DOHH2 (cell line): ENCODE data around the gene FLNA.

ENCODE experiments used
- EZH2phosphoT487 ChIP-seq: fragments of 200-600 bp; sonication (generic); IDR thresholded peaks from 2 replicates; pipeline ENCODE4 v1.6.1; 2017; ENCODE audit warnings: borderline replicate concordance, mild to moderate bottlenecking, antibody characterized with exemption, low read length, moderate library complexity, mixed read lengths
- TF ChIP-seq, protein P1 (sequence below): fragments of 200-600 bp; sonication (generic); IDR thresholded peaks from one replicate; pipeline ENCODE4 v1.5.1; 2014; ENCODE audit warnings: antibody characterized with exemption, mild to moderate bottlenecking, low read depth, low read length; ENCODE audit not compliant: poor library complexity, severe bottlenecking

DNA sequence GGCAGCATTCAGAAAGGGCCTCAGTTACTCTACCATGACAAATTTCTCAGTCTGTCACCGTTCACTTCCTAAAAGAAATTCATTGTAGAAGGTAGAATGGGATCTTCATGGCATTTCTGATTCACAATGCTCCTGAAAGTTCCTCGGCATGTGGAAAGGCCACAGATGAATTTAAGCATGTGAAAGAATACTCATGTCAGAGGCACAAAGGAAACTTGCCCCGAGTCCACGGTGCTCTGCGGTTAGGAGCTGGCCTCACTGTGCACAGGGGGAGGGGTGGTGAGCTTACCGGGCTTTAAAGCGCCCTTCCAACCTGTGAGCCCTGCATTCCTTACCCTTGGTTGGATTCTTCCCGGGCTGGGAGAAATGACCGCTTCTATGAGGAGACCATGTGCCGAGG is 69.6 kb downstream of the FLNA start:
- TF ChIP-seq, protein P1, sequence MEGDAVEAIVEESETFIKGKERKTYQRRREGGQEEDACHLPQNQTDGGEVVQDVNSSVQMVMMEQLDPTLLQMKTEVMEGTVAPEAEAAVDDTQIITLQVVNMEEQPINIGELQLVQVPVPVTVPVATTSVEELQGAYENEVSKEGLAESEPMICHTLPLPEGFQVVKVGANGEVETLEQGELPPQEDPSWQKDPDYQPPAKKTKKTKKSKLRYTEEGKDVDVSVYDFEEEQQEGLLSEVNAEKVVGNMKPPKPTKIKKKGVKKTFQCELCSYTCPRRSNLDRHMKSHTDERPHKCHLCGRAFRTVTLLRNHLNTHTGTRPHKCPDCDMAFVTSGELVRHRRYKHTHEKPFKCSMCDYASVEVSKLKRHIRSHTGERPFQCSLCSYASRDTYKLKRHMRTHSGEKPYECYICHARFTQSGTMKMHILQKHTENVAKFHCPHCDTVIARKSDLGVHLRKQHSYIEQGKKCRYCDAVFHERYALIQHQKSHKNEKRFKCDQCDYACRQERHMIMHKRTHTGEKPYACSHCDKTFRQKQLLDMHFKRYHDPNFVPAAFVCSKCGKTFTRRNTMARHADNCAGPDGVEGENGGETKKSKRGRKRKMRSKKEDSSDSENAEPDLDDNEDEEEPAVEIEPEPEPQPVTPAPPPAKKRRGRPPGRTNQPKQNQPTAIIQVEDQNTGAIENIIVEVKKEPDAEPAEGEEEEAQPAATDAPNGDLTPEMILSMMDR = no peak
- no peak for TF ChIP-seq EZH2phosphoT487
